ENCODE data around the gene DPY19L1.
"Not testable (repeated sequence)": the region's sequence is repeated elsewhere in the genome, so short reads cannot be mapped to it uniquely, and the experiment has no call there.

Gene DPY19L1

GRCh38 chr7:34918198-34918861 lies 119.0 kb downstream of the DPY19L1 start:
- DNase-seq (ENCODE audit: low read depth), result not testable (repeated sequence)

- not testable (repeated sequence) for DNase-seq (ENCODE audit: low read depth)
Observed at GRCh38 chr7:34917515-34917914, 119.8 kb downstream of the DPY19L1 start.

GRCh38 chr7:34916267-34916666 lies 121.0 kb downstream of the DPY19L1 start:
- no peak for DNase-seq (ENCODE audit: low read depth)

GRCh38 chr7:34912236-34912635 lies 125.0 kb downstream of the DPY19L1 start:
- DNase-seq (ENCODE audit: low read depth), result no peak

- not testable (repeated sequence) for DNase-seq (ENCODE audit: low read depth)
Observed at GRCh38 chr7:34906266-34906850, 130.9 kb downstream of the DPY19L1 start.

GRCh38 chr7:34904987-34905386 lies 132.3 kb downstream of the DPY19L1 start:
- no peak for DNase-seq (ENCODE audit: low read depth)

GRCh38 chr7:34903921-34904320 lies 133.4 kb downstream of the DPY19L1 start:
- DNase-seq (ENCODE audit: low read depth), result not testable (repeated sequence)

GRCh38 chr7:34902182-34902581 lies 135.1 kb downstream of the DPY19L1 start:
- no peak for DNase-seq (ENCODE audit: low read depth)

GRCh38 chr7:34900891-34901513 lies 136.3 kb downstream of the DPY19L1 start:
- no peak for DNase-seq (ENCODE audit: low read depth)

GRCh38 chr7:34895202-34895601 lies 142.1 kb downstream of the DPY19L1 start:
- DNase-seq (ENCODE audit: low read depth), result no peak

GRCh38 chr7:34889951-34890350 lies 147.3 kb downstream of the DPY19L1 start:
- no peak for DNase-seq (ENCODE audit: low read depth)

GRCh38 chr7:34886856-34887255 lies 150.4 kb downstream of the DPY19L1 start:
- no peak for DNase-seq (ENCODE audit: low read depth)

GRCh38 chr7:34883855-34884254 lies 153.4 kb downstream of the DPY19L1 start:
- not testable (repeated sequence) for DNase-seq (ENCODE audit: low read depth)

- no peak for DNase-seq (ENCODE audit: low read depth)
Observed at GRCh38 chr7:34879871-34880270, 157.4 kb downstream of the DPY19L1 start.

- DNase-seq (ENCODE audit: low read depth), result not testable (repeated sequence)
Observed at GRCh38 chr7:34878944-34879735, 158.1 kb downstream of the DPY19L1 start.

Measured in HS-5 (cell line).